Measurements from ENCODE around the gene C8A. TPM values are rescaled to one million over a fixed set of nuclear protein-coding genes. Genes with fewer than 3 reads are reported as not detected.

Gene C8A
- total and polyA plus RNA-seq, 2 experiments from 2014 or later: not detected

DNA sequence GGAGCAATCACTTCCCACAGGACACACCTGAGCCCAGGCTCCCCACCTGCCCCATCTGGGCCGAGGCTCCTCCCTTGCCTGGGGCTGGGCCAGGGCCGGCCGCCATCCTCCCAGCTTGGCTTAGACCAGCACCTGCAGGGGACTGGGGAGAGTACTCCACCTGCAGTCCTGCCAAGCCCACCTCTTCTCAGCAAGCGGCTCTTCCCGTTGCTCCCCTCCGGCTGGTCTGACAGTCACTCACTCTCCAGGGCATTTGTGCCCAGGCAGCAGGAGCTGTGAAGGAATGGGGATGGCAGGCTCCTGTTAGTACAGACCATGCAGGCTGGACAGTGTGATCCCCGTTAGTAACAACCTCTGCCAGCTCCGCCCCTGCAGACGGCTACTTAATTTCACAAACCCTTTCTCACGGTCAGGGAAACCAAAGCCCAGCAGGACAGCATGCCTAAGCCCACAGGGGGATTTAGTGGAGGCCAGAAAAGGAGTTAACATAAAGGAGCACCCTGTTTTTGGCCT, 35.2 kb upstream of the C8A start, which contains the start of gene FYB2:
Gene FYB2 (minus strand): TSS at position 18 of the 513 bp plus-strand sequence. CDS start 114 bp downstream, outside the sequence.
- H2AFZ ChIP-seq: no peak within 1 kb of the TSS
- H4K20me1 ChIP-seq (ENCODE audit: insufficient read depth): no peaks in the 10 kb centered on the region
- peaks cover 4% of the 10 kb centered on the region; the same call in 1 of the 2 replicates for H3K4me1 ChIP-seq (ENCODE audit: insufficient read depth)
- no peak within 1 kb of the TSS for H3K9ac ChIP-seq
- no peak for DNase-seq
- H3K27ac ChIP-seq: no peak within 1 kb of the TSS
- H3K79me2 ChIP-seq (ENCODE audit: insufficient read depth): no peaks in the 10 kb centered on the region
- H3K9me2 ChIP-seq (ENCODE audit: insufficient read depth): no peaks in the 10 kb centered on the region
- no peak within 1 kb of the TSS for H3K4me3 ChIP-seq
- TF ChIP-seq EZH2phosphoT487 (IDR thresholded peaks at IDR 0.05; ENCODE audit: insufficient read depth, low read depth): no peak
- TF ChIP-seq EZH2 (IDR thresholded peaks at IDR 0.05; ENCODE audit: insufficient read depth, poor library complexity, severe bottlenecking): no peak
- H3K27me3 ChIP-seq (replicated peaks; ENCODE audit: insufficient read depth): no peaks in the 10 kb centered on the region
- no peaks in the 10 kb centered on the region for H3K9me3 ChIP-seq (ENCODE audit: low read depth)
- H3K36me3 ChIP-seq (ENCODE audit: low read depth): no peaks in the 10 kb centered on the region
- 67 to 71% methylated on average over 10 of the region's 10 CpGs for WGBS, 2 experiments (ENCODE audit: low coverage in 1 of 2, low lambda C conversion rate in 2 of 2, missing lambda C conversion rate in 2 of 2)
- no peaks in the 10 kb centered on the region for H3F3A ChIP-seq (ENCODE audit: insufficient read depth)
- no peak within 1 kb of the TSS for H3K4me2 ChIP-seq (ENCODE audit: unreplicated experiment)
- in situ Hi-C loops (cut with MboI): loop anchor here (25.0 kb wide), 1 partner anchor 1532 kb away; no protein-coding TSS in a partner anchor

DNA sequence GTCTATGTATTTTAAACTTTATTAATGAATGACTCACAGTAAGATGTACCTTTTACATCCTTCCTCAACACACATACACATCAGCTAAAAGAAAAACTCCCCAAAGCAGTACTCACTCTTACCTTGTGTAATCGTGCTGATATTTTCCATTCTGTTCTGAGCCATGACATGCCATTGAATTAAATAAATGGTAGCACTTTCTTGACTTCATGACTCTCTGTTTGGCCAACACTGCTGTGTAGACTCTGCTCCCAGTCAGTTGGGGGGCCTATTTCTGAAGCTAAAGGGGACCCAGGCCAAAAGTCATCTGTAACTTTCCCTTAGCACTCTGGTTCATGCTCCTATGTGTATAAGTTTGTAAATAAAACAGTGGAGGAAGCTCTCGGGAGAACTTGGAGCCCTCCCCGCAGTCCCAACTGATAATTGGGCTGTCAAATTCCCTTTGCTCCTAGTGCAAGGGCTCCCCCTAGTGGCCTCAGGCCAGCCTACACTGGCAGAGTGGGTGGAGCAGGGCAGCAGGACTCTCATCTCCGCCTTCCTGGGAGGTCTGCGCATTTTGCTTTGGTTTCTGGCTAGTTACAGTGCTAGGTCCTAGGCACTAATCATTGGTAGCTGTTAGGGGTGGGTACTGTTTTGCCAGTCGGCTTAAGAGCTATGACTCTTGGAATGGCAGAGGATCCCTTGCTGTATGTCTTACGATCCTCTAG, 33.7 kb upstream of the C8A start:
- Histone ChIP-seq H3K4me3 (no peak overlapping the region), H3K36me3 (ENCODE audit: low read depth) (no peaks in the 10 kb centered on the region), H3F3A (ENCODE audit: insufficient read depth) (no peaks in the 10 kb centered on the region), H3K9ac (no peak overlapping the region; the same call in 1 of the 2 replicates), H3K79me2 (ENCODE audit: insufficient read depth) (no peaks in the 10 kb centered on the region), H3K4me2 (ENCODE audit: unreplicated experiment) (no peak overlapping the region), H2AFZ (0 out of 2 replicates have a peak overlapping the region, but pooled peaks have one; percentile 39), H3K9me2 (ENCODE audit: insufficient read depth) (no peaks in the 10 kb centered on the region), H3K27me3 (replicated peaks; ENCODE audit: insufficient read depth) (no peaks in the 10 kb centered on the region), H3K4me1 (ENCODE audit: insufficient read depth) (peaks cover 3% of the 10 kb centered on the region; the same call in 1 of the 2 replicates), H3K27ac (no peak overlapping the region), H3K9me3 (ENCODE audit: low read depth) (no peaks in the 10 kb centered on the region), H4K20me1 (ENCODE audit: insufficient read depth) (no peaks in the 10 kb centered on the region)
- 8 to 13% methylated on average over 7 of the region's 7 CpGs for WGBS, 2 experiments (ENCODE audit: low coverage in 1 of 2, low lambda C conversion rate in 2 of 2, missing lambda C conversion rate in 2 of 2)
- no peak for TF ChIP-seq EZH2 (IDR thresholded peaks at IDR 0.05; ENCODE audit: insufficient read depth, poor library complexity, severe bottlenecking)
- no peak for TF ChIP-seq EZH2phosphoT487 (IDR thresholded peaks at IDR 0.05; ENCODE audit: insufficient read depth, low read depth)
- in situ Hi-C loops (cut with MboI): loop anchor here (25.0 kb wide), 1 partner anchor 1534 kb away; no protein-coding TSS in a partner anchor
- peak; percentile 86 for DNase-seq

DNA sequence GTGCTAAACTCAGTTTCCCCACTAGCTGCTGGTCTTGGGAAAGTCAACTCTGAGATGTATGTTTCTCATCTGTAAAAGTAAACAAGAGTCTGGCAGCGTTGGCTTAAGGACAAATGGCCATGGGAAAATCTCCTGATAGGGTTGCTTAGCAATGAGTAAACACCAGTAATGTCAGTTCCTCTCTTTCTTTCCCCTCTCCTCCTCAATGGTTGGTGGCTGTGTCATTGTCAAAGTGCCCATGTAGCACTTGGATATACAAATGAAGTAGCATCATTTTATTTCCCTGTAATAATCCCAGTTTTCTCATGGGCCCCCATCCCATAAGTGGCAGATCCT, 33.2 kb upstream of the C8A start:
- no peak overlapping the region for H3K4me3 ChIP-seq
- 0% methylated on average over 1 of the region's 1 CpG for WGBS, 2 experiments (ENCODE audit: low coverage in 1 of 2, low lambda C conversion rate in 2 of 2, missing lambda C conversion rate in 2 of 2)
- H3K27me3 ChIP-seq (replicated peaks; ENCODE audit: insufficient read depth): no peaks in the 10 kb centered on the region
- no peaks in the 10 kb centered on the region for H3K4me1 ChIP-seq (ENCODE audit: insufficient read depth)
- DNase-seq: peak; percentile 47
- H4K20me1 ChIP-seq (ENCODE audit: insufficient read depth): no peaks in the 10 kb centered on the region
- TF ChIP-seq EZH2 (IDR thresholded peaks at IDR 0.05; ENCODE audit: insufficient read depth, poor library complexity, severe bottlenecking): no peak
- TF ChIP-seq EZH2phosphoT487 (IDR thresholded peaks at IDR 0.05; ENCODE audit: insufficient read depth, low read depth): no peak
- no peaks in the 10 kb centered on the region for H3K79me2 ChIP-seq (ENCODE audit: insufficient read depth)
- no peak overlapping the region for H3K27ac ChIP-seq
- no peak overlapping the region; the same call in 1 of the 2 replicates for H3K9ac ChIP-seq
- no peak overlapping the region for H3K4me2 ChIP-seq (ENCODE audit: unreplicated experiment)
- no peaks in the 10 kb centered on the region for H3F3A ChIP-seq (ENCODE audit: insufficient read depth)
- H3K9me3 ChIP-seq (ENCODE audit: low read depth): no peaks in the 10 kb centered on the region
- in situ Hi-C loops (cut with MboI): loop anchor here (25.0 kb wide), 1 partner anchor 1534 kb away; no protein-coding TSS in a partner anchor
- no peaks in the 10 kb centered on the region for H3K36me3 ChIP-seq (ENCODE audit: low read depth)
- 0 out of 2 replicates have a peak overlapping the region, but pooled peaks have one; percentile 39 for H2AFZ ChIP-seq
- H3K9me2 ChIP-seq (ENCODE audit: insufficient read depth): no peaks in the 10 kb centered on the region

DNA sequence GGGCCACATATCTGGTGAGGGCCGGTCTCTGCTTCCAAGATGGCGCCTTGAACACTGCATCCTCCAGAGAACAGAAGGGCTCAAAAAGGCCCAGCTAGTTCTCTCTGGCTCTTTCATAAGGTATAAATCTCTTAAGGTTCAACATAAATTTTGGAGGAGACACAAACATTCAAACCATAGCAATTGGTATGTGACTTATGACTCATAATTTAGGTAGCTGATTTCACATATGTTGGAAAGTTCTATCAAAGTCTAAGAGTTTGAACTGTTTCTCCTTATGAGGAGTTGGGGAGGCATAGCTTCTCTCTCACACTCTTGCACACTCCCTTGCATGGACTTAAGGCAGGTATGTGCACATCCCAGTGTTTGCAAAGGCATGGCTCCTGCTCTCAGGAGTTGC, 30.3 kb upstream of the C8A start:
- no peaks in the 10 kb centered on the region for H3K9me2 ChIP-seq (ENCODE audit: insufficient read depth)
- in situ Hi-C loops (cut with MboI): loop anchor here (25.0 kb wide), 1 partner anchor 1537 kb away; no protein-coding TSS in a partner anchor
- H3K4me2 ChIP-seq (ENCODE audit: unreplicated experiment): no peak overlapping the region
- H3F3A ChIP-seq (ENCODE audit: insufficient read depth): no peaks in the 10 kb centered on the region
- H2AFZ ChIP-seq: no peak overlapping the region
- 95 to 100% methylated on average over 2 of the region's 2 CpGs for WGBS, 2 experiments (ENCODE audit: low coverage in 1 of 2, low lambda C conversion rate in 2 of 2, missing lambda C conversion rate in 2 of 2)
- no peaks in the 10 kb centered on the region for H3K27me3 ChIP-seq (replicated peaks; ENCODE audit: insufficient read depth)
- no peaks in the 10 kb centered on the region for H3K79me2 ChIP-seq (ENCODE audit: insufficient read depth)
- no peak overlapping the region for H3K4me3 ChIP-seq
- H3K4me1 ChIP-seq (ENCODE audit: insufficient read depth): no peaks in the 10 kb centered on the region
- H3K27ac ChIP-seq: no peak overlapping the region
- TF ChIP-seq EZH2phosphoT487 (IDR thresholded peaks at IDR 0.05; ENCODE audit: insufficient read depth, low read depth) (no peak), EZH2 (IDR thresholded peaks at IDR 0.05; ENCODE audit: insufficient read depth, poor library complexity, severe bottlenecking) (no peak)
- H3K36me3 ChIP-seq (ENCODE audit: low read depth): no peaks in the 10 kb centered on the region
- no peak overlapping the region for H3K9ac ChIP-seq
- H3K9me3 ChIP-seq (ENCODE audit: low read depth): no peaks in the 10 kb centered on the region
- DNase-seq: peak; percentile 15
- H4K20me1 ChIP-seq (ENCODE audit: insufficient read depth): no peaks in the 10 kb centered on the region
